ENCODE data around the gene DUSP16. TPM values are rescaled to one million over a fixed set of nuclear protein-coding genes. Genes with fewer than 3 reads are reported as not detected.

Gene DUSP16
- polyA plus RNA-seq, 2 donors: 6.3 to 9.2 TPM

- Histone ChIP-seq H3K9me3 (ENCODE audit: control insufficient read depth in 2 of 2, insufficient read depth in 1 of 2, low read depth in 1 of 2, low read length in 1 of 2) (no peaks in the 10 kb centered on the region), H3K4me3 (ENCODE audit: low read depth in 1 of 2, low read length in 2 of 2) (no peak overlapping the region), H3K36me3 (ENCODE audit: control insufficient read depth in 2 of 2, insufficient read depth in 2 of 2, low read length in 1 of 2) (peaks cover 0 to 11% of the 10 kb centered on the region in 2 donors), H3K4me1 (ENCODE audit: control insufficient read depth in 2 of 2, insufficient read depth in 2 of 2, low read length in 1 of 2) (peaks cover 0 to 2% of the 10 kb centered on the region in 2 donors), H3K27ac (ENCODE audit: low read depth in 2 of 2, low read length in 1 of 2) (peak overlapping the region; percentile 37 to 54), H3K27me3 (ENCODE audit: control insufficient read depth in 1 of 2, insufficient read depth in 2 of 2, low read length in 2 of 2) (no peaks in the 10 kb centered on the region)
- WGBS, 2 donors: 81% methylated on average over 14 of the region's 14 CpGs
Measured at GRCh38 chr12:12467688-12468261, 94.9 kb downstream of the DUSP16 start.

DNA sequence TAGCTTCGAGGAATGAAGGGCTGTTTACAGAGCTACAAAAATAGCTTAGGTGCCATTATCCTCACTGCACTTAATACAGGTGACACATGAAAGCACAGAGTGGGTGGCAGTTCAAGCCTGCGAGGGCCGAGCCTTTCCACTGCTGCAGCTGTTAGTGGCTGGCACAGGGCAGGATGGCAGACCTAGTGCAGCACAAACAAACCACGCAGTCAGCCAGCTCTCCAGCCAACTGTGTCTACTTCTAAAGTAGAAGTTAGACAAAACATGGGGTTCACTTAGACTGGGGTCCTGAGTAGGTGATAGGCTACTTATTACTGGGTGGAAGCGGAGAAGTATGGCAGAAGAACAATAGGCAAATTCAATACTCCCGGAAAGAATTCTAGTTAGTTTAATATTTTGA, 95.4 kb downstream of the DUSP16 start:
- Histone ChIP-seq H3K36me3 (ENCODE audit: control insufficient read depth in 2 of 2, insufficient read depth in 2 of 2, low read length in 1 of 2) (peaks cover 0 to 11% of the 10 kb centered on the region in 2 donors), H3K27me3 (ENCODE audit: control insufficient read depth in 1 of 2, insufficient read depth in 2 of 2, low read length in 2 of 2) (no peaks in the 10 kb centered on the region), H3K9me3 (ENCODE audit: control insufficient read depth in 2 of 2, insufficient read depth in 1 of 2, low read depth in 1 of 2, low read length in 1 of 2) (no peaks in the 10 kb centered on the region), H3K27ac (ENCODE audit: low read depth in 2 of 2, low read length in 1 of 2) (peak overlapping the region; percentile 43 to 54), H3K4me3 (ENCODE audit: low read depth in 1 of 2, low read length in 2 of 2) (no peak overlapping the region), H3K4me1 (ENCODE audit: control insufficient read depth in 2 of 2, insufficient read depth in 2 of 2, low read length in 1 of 2) (peaks cover 0 to 2% of the 10 kb centered on the region in 2 donors)
- 87 to 88% methylated on average over 6 of the region's 6 CpGs for WGBS, 2 donors

DNA sequence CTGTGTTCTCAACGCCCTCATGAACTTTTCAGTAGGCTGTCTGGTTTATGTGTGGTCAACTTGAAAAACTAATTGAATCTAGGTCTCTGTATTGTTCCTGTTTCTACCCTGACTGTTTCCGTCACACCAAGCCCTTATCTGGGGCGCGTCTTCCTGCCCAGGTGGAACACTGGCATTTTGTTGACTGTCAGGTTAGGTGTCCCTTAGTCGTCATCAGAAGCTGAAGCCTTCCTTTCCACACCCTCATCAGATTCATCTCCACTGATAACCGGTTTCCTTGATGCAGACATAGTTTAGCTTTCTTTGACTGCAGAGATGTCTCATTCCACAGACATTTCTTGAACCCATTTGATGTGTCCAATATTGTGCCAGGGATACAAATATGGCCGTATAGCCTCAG, 96.5 kb downstream of the DUSP16 start:
- Histone ChIP-seq H3K4me1 (ENCODE audit: control insufficient read depth in 2 of 2, insufficient read depth in 2 of 2, low read length in 1 of 2) (peaks cover 0 to 2% of the 10 kb centered on the region in 2 donors), H3K27ac (ENCODE audit: low read depth in 2 of 2, low read length in 1 of 2) (peak overlapping the region in 1 of 2 donors; percentile 19)
- WGBS, 2 donors: 68 to 88% methylated on average over 7 of the region's 7 CpGs

DNA sequence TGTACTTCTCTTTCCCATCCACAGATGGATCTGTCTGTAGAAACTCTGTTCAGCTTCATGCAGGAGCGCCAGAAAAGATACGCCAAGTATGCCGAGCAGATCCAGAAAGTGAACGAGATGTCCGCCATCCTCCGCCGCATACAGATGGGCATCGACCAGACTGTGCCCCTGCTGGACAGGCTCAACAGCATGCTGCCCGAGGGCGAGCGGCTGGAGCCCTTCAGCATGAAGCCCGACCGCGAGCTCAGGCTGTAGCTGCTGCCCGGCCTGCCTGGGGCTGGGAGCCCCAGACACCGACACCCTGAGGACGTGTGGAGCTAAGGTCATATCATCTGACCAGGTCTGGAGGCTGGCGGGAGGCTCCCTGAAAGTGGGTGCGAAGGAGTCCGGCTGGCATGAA, 97.1 kb downstream of the DUSP16 start:
- WGBS, 2 donors: 95 to 97% methylated on average over 20 of the region's 20 CpGs
- Histone ChIP-seq H3K4me3 (ENCODE audit: low read depth in 1 of 2, low read length in 2 of 2) (no peak overlapping the region), H3K27me3 (ENCODE audit: control insufficient read depth in 1 of 2, insufficient read depth in 2 of 2, low read length in 2 of 2) (no peaks in the 10 kb centered on the region), H3K27ac (ENCODE audit: low read depth in 2 of 2, low read length in 1 of 2) (peak overlapping the region in 1 of 2 donors; percentile 45), H3K4me1 (ENCODE audit: control insufficient read depth in 2 of 2, insufficient read depth in 2 of 2, low read length in 1 of 2) (peaks cover 0 to 2% of the 10 kb centered on the region in 2 donors), H3K36me3 (ENCODE audit: control insufficient read depth in 2 of 2, insufficient read depth in 2 of 2, low read length in 1 of 2) (peaks cover 0 to 11% of the 10 kb centered on the region in 2 donors), H3K9me3 (ENCODE audit: control insufficient read depth in 2 of 2, insufficient read depth in 1 of 2, low read depth in 1 of 2, low read length in 1 of 2) (no peaks in the 10 kb centered on the region)

More for the DNA sequence above, 96.5 kb downstream of the DUSP16 start:
- Histone ChIP-seq H3K27me3 (ENCODE audit: control insufficient read depth in 1 of 2, insufficient read depth in 2 of 2, low read length in 2 of 2) (no peaks in the 10 kb centered on the region), H3K4me3 (ENCODE audit: low read depth in 1 of 2, low read length in 2 of 2) (no peak overlapping the region), H3K9me3 (ENCODE audit: control insufficient read depth in 2 of 2, insufficient read depth in 1 of 2, low read depth in 1 of 2, low read length in 1 of 2) (no peaks in the 10 kb centered on the region), H3K36me3 (ENCODE audit: control insufficient read depth in 2 of 2, insufficient read depth in 2 of 2, low read length in 1 of 2) (peaks cover 0 to 11% of the 10 kb centered on the region in 2 donors)

GRCh38 chr12:12461923-12462315, 100.7 kb downstream of the DUSP16 start:
- Histone ChIP-seq H3K4me1 (ENCODE audit: control insufficient read depth in 2 of 2, insufficient read depth in 2 of 2, low read length in 1 of 2) (no peaks in the 10 kb centered on the region), H3K9me3 (ENCODE audit: control insufficient read depth in 2 of 2, insufficient read depth in 1 of 2, low read depth in 1 of 2, low read length in 1 of 2) (no peaks in the 10 kb centered on the region), H3K27me3 (ENCODE audit: control insufficient read depth in 1 of 2, insufficient read depth in 2 of 2, low read length in 2 of 2) (no peaks in the 10 kb centered on the region), H3K27ac (ENCODE audit: low read depth in 2 of 2, low read length in 1 of 2) (no peak overlapping the region), H3K36me3 (ENCODE audit: control insufficient read depth in 2 of 2, insufficient read depth in 2 of 2, low read length in 1 of 2) (peaks cover 0 to 8% of the 10 kb centered on the region in 2 donors), H3K4me3 (ENCODE audit: low read depth in 1 of 2, low read length in 2 of 2) (no peak overlapping the region)
- 79 to 84% methylated on average over 5 of the region's 5 CpGs for WGBS, 2 donors

DNA sequence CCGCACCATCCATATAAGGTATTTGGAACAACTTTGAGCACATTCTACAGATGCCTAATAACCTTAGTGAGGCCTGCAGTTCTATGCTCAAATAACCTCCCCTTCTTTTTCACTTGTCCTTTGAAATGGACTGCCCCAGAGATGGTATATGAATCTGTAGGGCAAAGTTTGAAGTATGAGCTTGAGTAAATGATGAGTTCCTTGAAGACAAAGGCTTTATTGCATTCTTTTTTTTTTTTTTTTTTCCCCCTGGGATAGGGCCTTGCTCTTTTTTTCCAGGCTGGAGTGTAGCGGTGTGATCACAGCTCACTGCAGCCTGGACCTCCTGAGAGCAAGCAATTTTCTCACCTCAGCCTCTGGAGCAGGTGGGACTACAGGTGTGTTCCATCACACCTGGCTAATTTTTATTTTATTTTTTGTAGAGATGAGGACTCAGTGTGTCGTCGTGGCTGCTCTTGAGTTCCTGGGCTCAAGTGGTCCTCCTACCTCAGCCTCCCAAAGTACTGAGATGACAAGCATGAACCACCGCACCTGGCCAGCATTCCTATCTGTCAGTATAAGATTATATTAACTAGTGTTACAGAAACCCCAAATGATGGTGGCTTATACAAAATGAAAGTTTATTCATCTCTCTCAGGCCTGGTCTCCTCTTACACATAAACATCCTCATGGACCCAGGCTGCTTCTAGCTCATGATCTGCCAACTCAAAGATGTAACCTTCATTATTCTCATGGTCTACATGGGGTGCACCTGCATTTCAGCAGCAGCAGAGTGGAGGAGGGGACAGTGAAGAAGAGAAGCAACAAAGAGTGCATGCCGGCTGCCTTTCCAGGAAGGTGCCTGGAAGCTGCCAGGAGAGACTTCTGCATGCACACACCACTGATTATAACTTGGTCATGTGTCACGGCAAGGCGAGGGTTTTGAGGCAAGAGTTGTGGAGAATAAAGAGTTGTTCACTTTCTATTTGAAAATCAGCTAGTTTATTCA, 101.4 kb downstream of the DUSP16 start:
- H3K4me3 ChIP-seq (ENCODE audit: low read depth in 1 of 2, low read length in 2 of 2): no peak overlapping the region
- WGBS, 2 donors: 82 to 87% methylated on average over 8 of the region's 8 CpGs
- no peak overlapping the region for H3K27ac ChIP-seq (ENCODE audit: low read depth in 2 of 2, low read length in 1 of 2)
- no peaks in the 10 kb centered on the region for H3K4me1 ChIP-seq (ENCODE audit: control insufficient read depth in 2 of 2, insufficient read depth in 2 of 2, low read length in 1 of 2)
- no peaks in the 10 kb centered on the region for H3K27me3 ChIP-seq (ENCODE audit: control insufficient read depth in 1 of 2, insufficient read depth in 2 of 2, low read length in 2 of 2)
- peaks cover 0 to 7% of the 10 kb centered on the region in 2 donors for H3K36me3 ChIP-seq (ENCODE audit: control insufficient read depth in 2 of 2, insufficient read depth in 2 of 2, low read length in 1 of 2)
- H3K9me3 ChIP-seq (ENCODE audit: control insufficient read depth in 2 of 2, insufficient read depth in 1 of 2, low read depth in 1 of 2, low read length in 1 of 2): no peaks in the 10 kb centered on the region

- no peaks in the 10 kb centered on the region for H3K9me3 ChIP-seq (ENCODE audit: control insufficient read depth in 2 of 2, insufficient read depth in 1 of 2, low read depth in 1 of 2, low read length in 1 of 2)
- WGBS, 2 donors: 61 to 68% methylated on average over 5 of the region's 5 CpGs
- H3K36me3 ChIP-seq (ENCODE audit: control insufficient read depth in 2 of 2, insufficient read depth in 2 of 2, low read length in 1 of 2): no peaks in the 10 kb centered on the region
- H3K27me3 ChIP-seq (ENCODE audit: control insufficient read depth in 1 of 2, insufficient read depth in 2 of 2, low read length in 2 of 2): no peaks in the 10 kb centered on the region
- H3K27ac ChIP-seq (ENCODE audit: low read depth in 2 of 2, low read length in 1 of 2): no peak overlapping the region
- H3K4me1 ChIP-seq (ENCODE audit: control insufficient read depth in 2 of 2, insufficient read depth in 2 of 2, low read length in 1 of 2): no peaks in the 10 kb centered on the region
- H3K4me3 ChIP-seq (ENCODE audit: low read depth in 1 of 2, low read length in 2 of 2): no peak overlapping the region
Measured at GRCh38 chr12:12456637-12457036, 106.0 kb downstream of the DUSP16 start.

DNA sequence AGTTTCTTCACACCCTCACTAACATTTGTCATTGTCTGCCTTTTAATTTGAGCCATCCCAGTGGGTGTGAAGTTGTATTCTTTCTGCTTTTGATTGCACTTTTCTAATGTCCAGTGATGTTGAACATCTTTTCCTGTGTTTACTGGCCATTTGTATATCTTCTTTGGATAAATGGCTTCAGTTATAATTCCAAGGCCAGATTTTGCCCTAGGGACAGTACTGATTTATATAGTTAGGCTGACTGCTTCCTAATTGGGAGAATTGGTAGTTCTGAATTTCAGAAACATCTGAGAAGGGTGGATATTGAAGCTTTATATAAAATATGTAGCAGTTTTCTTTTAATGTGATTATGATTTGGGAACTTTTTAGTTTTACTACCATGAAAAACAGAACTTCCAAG, 108.3 kb downstream of the DUSP16 start:
- Histone ChIP-seq H3K27me3 (ENCODE audit: control insufficient read depth in 1 of 2, insufficient read depth in 2 of 2, low read length in 2 of 2) (no peaks in the 10 kb centered on the region), H3K4me1 (ENCODE audit: control insufficient read depth in 2 of 2, insufficient read depth in 2 of 2, low read length in 1 of 2) (peaks cover 0 to 3% of the 10 kb centered on the region in 2 donors), H3K27ac (ENCODE audit: low read depth in 2 of 2, low read length in 1 of 2) (no peak overlapping the region), H3K9me3 (ENCODE audit: control insufficient read depth in 2 of 2, insufficient read depth in 1 of 2, low read depth in 1 of 2, low read length in 1 of 2) (no peaks in the 10 kb centered on the region), H3K36me3 (ENCODE audit: control insufficient read depth in 2 of 2, insufficient read depth in 2 of 2, low read length in 1 of 2) (no peaks in the 10 kb centered on the region), H3K4me3 (ENCODE audit: low read depth in 1 of 2, low read length in 2 of 2) (no peak overlapping the region)

DNA sequence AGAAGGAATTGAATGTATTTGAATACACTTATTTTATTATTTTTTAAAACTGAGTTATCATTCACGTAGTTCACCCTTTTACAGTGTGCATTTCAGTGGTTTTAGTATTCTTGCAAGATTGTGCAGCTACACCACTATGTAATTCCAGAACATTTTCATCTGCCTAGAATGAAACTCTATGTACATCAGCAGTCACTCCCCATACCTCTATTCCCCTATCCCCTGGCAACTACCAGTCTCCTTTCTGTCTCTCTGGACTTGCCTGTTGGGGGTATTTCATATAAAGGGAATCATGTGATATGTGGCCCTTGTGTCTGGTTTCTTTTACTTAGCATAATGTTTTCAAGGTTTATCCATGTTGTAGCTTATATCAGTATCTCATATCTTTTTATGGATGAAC, 109.0 kb downstream of the DUSP16 start:
- peaks cover 0 to 3% of the 10 kb centered on the region in 2 donors for H3K4me1 ChIP-seq (ENCODE audit: control insufficient read depth in 2 of 2, insufficient read depth in 2 of 2, low read length in 1 of 2)
- no peak overlapping the region for H3K4me3 ChIP-seq (ENCODE audit: low read depth in 1 of 2, low read length in 2 of 2)
- H3K27me3 ChIP-seq (ENCODE audit: control insufficient read depth in 1 of 2, insufficient read depth in 2 of 2, low read length in 2 of 2): no peaks in the 10 kb centered on the region
- no peaks in the 10 kb centered on the region for H3K36me3 ChIP-seq (ENCODE audit: control insufficient read depth in 2 of 2, insufficient read depth in 2 of 2, low read length in 1 of 2)
- WGBS, 2 donors: 97 to 98% methylated on average over 1 of the region's 1 CpG
- no peaks in the 10 kb centered on the region for H3K9me3 ChIP-seq (ENCODE audit: control insufficient read depth in 2 of 2, insufficient read depth in 1 of 2, low read depth in 1 of 2, low read length in 1 of 2)
- H3K27ac ChIP-seq (ENCODE audit: low read depth in 2 of 2, low read length in 1 of 2): no peak overlapping the region
